HG02852 (cell line): ENCODE data around the gene ZNF74.
"Not testable (repeated sequence)": the region's sequence is repeated elsewhere in the genome, so short reads cannot be mapped to it uniquely, and the experiment has no call there.

ENCODE experiments used
- ATAC-seq: cut with Tn5 transposase; IDR thresholded peaks from one replicate; pipeline ENCODE4 v1.9.1; 2021; ENCODE audit warnings: mild to moderate bottlenecking, moderate library complexity; ENCODE audit not compliant: unreplicated experiment

The ZNF74 gene

GRCh38 chr22:20441631-20442484 is 47.9 kb downstream of the ZNF74 start:
- ATAC-seq: no peak

- ATAC-seq: no peak
Measured at GRCh38 chr22:20442485-20443284, 48.7 kb downstream of the ZNF74 start.

- ATAC-seq: no peak
Measured at GRCh38 chr22:20444325-20444724, 50.4 kb downstream of the ZNF74 start.

GRCh38 chr22:20446383-20446970 is 52.5 kb downstream of the ZNF74 start:
- no peak for ATAC-seq

- no peak for ATAC-seq
Measured at GRCh38 chr22:20448630-20449029, 54.7 kb downstream of the ZNF74 start.

GRCh38 chr22:20449819-20450550 is 56.0 kb downstream of the ZNF74 start:
- no peak for ATAC-seq

GRCh38 chr22:20450551-20450906 is 56.6 kb downstream of the ZNF74 start:
- no peak for ATAC-seq

- ATAC-seq: not testable (repeated sequence)
Measured at GRCh38 chr22:20451129-20451778, 57.3 kb downstream of the ZNF74 start.

GRCh38 chr22:20451920-20452319 is 58.0 kb downstream of the ZNF74 start:
- no peak for ATAC-seq

- ATAC-seq: no peak
Measured at GRCh38 chr22:20453222-20453621, 59.3 kb downstream of the ZNF74 start.

- ATAC-seq: no peak
Measured at GRCh38 chr22:20455709-20456063, 61.7 kb downstream of the ZNF74 start.

GRCh38 chr22:20456064-20456721 is 62.2 kb downstream of the ZNF74 start:
- no peak for ATAC-seq

GRCh38 chr22:20456722-20457076 is 62.7 kb downstream of the ZNF74 start:
- no peak for ATAC-seq

- no peak for ATAC-seq
Measured at GRCh38 chr22:20457506-20458240, 63.7 kb downstream of the ZNF74 start.
